A549 (cell line): ENCODE data around the gene ELFN1. TPM values are rescaled to one million over a fixed set of nuclear protein-coding genes. Genes with fewer than 3 reads are reported as not detected.
A peak's percentile ranks its signal among the peaks of the same experiment; 100 is the strongest.

ENCODE experiments used
- ATAC-seq, 2 experiments: fragments of 200-7000 bp in 1 of 2; fragments of >200 bp in 1 of 2; cut with Nextera tagmentation in 1 of 2; cut with Tn5 transposase in 1 of 2; 3 replicates each; pipeline versions ENCODE4 v1.8.0 to v1.9.1; 2018 to 2020; ENCODE audit warnings: mild to moderate bottlenecking in 1 of 2, moderate library complexity in 1 of 2
- CTCF ChIA-PET: fragments of 300-600 bp; sonication (Branson Sonifier 250); formaldehyde crosslinking; extraction: SDS; loops from one replicate; lab custom pipeline; 2021; ENCODE audit warnings: antibody characterized with exemption, inconsistent platforms; lab: Yijun Ruan, JAX
- POLR2A ChIA-PET: fragments of 350-600 bp; formaldehyde crosslinking; extraction: SDS; loops from one replicate; lab custom pipeline; 2021; ENCODE audit warnings: antibody characterized with exemption, inconsistent platforms; lab: Yijun Ruan, JAX
- DNase-seq, 2 experiments: peaks; one replicate each; pipeline versions ENCODE4 v3.0.0 to v3.0.0-alpha.2; 2011 to 2016; ENCODE audit warnings: low read depth in 1 of 2, low spot score in 1 of 2
- FAIRE-seq: peaks from 2 replicates; lab custom pipeline; 2011; peaks lifted over from hg19 to GRCh38; lab: Jason Lieb, UNC
- H3K27ac ChIP-seq, 2 experiments: fragments of >200 bp; sonication (Bioruptor Twin); formaldehyde crosslinking; 3 replicates each; pipeline ENCODE4 v1.5.1; 2016 to 2017
- H3K4me1 ChIP-seq: fragments of >200 bp; sonication (Bioruptor Twin); formaldehyde crosslinking; 3 replicates; pipeline ENCODE4 v1.6.1; 2016
- H3K4me2 ChIP-seq: fragments of >200 bp; sonication (Bioruptor Twin); formaldehyde crosslinking; 3 replicates; pipeline ENCODE4 v1.6.1; 2016
- H3K4me3 ChIP-seq: fragments of >200 bp; sonication (Bioruptor Twin); formaldehyde crosslinking; 3 replicates; pipeline ENCODE4 v1.5.1; 2016
- H3K9me3 ChIP-seq: fragments of >200 bp; sonication (Bioruptor Twin); formaldehyde crosslinking; 3 replicates; pipeline ENCODE4 v1.6.1; 2016
- ATOH8 ChIP-seq: fragments of 250-450 bp; sonication (Bioruptor Pico); IDR thresholded peaks from 2 replicates; pipeline ENCODE4 v1.5.0; 2020; ENCODE audit warnings: low read depth, mild to moderate bottlenecking, moderate library complexity
- CBX2 ChIP-seq: fragments of 200-600 bp; sonication (generic); IDR thresholded peaks from 2 replicates; pipeline ENCODE4 v1.6.1; 2016; ENCODE audit warnings: low read depth, mild to moderate bottlenecking, borderline replicate concordance
- EHMT2 ChIP-seq: fragments of 200-600 bp; sonication (generic); IDR thresholded peaks from 2 replicates; pipeline ENCODE4 v1.6.1; 2016; ENCODE audit warnings: antibody characterized with exemption, low read depth, mild to moderate bottlenecking, moderate library complexity
- EP300 ChIP-seq, 2 experiments: fragments of >200 bp; sonication (Bioruptor Twin); formaldehyde crosslinking; IDR thresholded peaks; 2 replicates in 1 of 2; 3 replicates in 1 of 2; pipeline ENCODE4 v1.6.1; 2016 to 2017
- FOSB ChIP-seq: fragments of 250-450 bp; sonication (Bioruptor Pico); IDR thresholded peaks from 2 replicates; pipeline ENCODE4 v1.5.0; 2020; ENCODE audit warnings: mild to moderate bottlenecking, moderate library complexity
- HES2 ChIP-seq: fragments of >200 bp; sonication (Bioruptor Twin); formaldehyde crosslinking; IDR thresholded peaks from 2 replicates; pipeline ENCODE4 v1.6.1; 2016
- HOXB13 ChIP-seq: fragments of 250-450 bp; sonication (Bioruptor Pico); IDR thresholded peaks from 2 replicates; pipeline ENCODE4 v1.5.0; 2020; ENCODE audit warnings: low read depth, mild to moderate bottlenecking, moderate library complexity
- HOXB5 ChIP-seq: fragments of 250-450 bp; sonication (Bioruptor Pico); IDR thresholded peaks from 2 replicates; pipeline ENCODE4 v1.5.0; 2020; ENCODE audit warnings: mild to moderate bottlenecking, moderate library complexity
- JUNB ChIP-seq: fragments of >200 bp; sonication (Bioruptor Twin); formaldehyde crosslinking; IDR thresholded peaks from 2 replicates; pipeline ENCODE4 v1.6.1; 2016
- MAZ ChIP-seq: fragments of 150-350 bp; IDR thresholded peaks from 2 replicates; pipeline ENCODE4 v1.6.1; 2014; ENCODE audit warnings: antibody characterized with exemption, low read depth, low read length, borderline replicate concordance
- NFE2L2 ChIP-seq: fragments of 150-350 bp; conservative IDR thresholded peaks from 2 replicates; pipeline ENCODE4 v1.6.1; 2014; ENCODE audit warnings: low read length
- POLR2AphosphoS2 ChIP-seq: conservative IDR thresholded peaks from 2 replicates; pipeline ENCODE4 v1.6.1; 2012; ENCODE audit warnings: low read length, improper control_type of control experiment, inconsistent platforms
- REST ChIP-seq: fragments of 200-600 bp; sonication (generic); IDR thresholded peaks from 2 replicates; pipeline ENCODE4 v1.6.1; 2016; ENCODE audit warnings: antibody characterized with exemption, mild to moderate bottlenecking, moderate library complexity
- RFX5 ChIP-seq: fragments of 450-650 bp; IDR thresholded peaks from 2 replicates; pipeline ENCODE4 v1.7.1; 2014; ENCODE audit warnings: antibody characterized with exemption, mild to moderate bottlenecking, moderate library complexity
- RNF2 ChIP-seq: fragments of 200-600 bp; sonication (generic); IDR thresholded peaks from 2 replicates; pipeline ENCODE4 v1.6.1; 2016; ENCODE audit warnings: low read depth, mild to moderate bottlenecking, antibody characterized with exemption, moderate library complexity, borderline replicate concordance
- SMC3 ChIP-seq: fragments of >200 bp; sonication (Bioruptor Twin); formaldehyde crosslinking; IDR thresholded peaks from 3 replicates; pipeline ENCODE4 v1.6.1; 2018; ENCODE audit warnings: inconsistent platforms
- TFCP2L1 ChIP-seq: fragments of 250-450 bp; sonication (Bioruptor Pico); IDR thresholded peaks from 2 replicates; pipeline ENCODE4 v1.5.0; 2021; ENCODE audit warnings: mild to moderate bottlenecking
- WGBS: methylation state at CpG from one replicate; pipeline ENCODE4 v1.1.6; 2017; ENCODE audit errors: missing lambda C conversion rate; 5-methylcytosine and 5-hydroxymethylcytosine counted together
- polyA plus RNA-seq, 4 experiments: library from polyadenylated mRNA; depleted of rRNA in 3 of 4; stranded (reverse); fragments of >200 nt; fragmentation: RNase III in 1 of 4; extraction: RNeasy Plus Mini Kit Qiagen cat#74134 plus additional on column Dnase treatment in 1 of 4; gene quantifications; 2 replicates in 3 of 4; 3 replicates in 1 of 4; pipeline ENCODE4 v1.2.3, GENCODE V29; 2011 to 2017

Gene ELFN1
- polyA plus RNA-seq, 2 of the 4 experiments (the other 2 are of a cell fraction) = 0.08 to 0.10 TPM

- 63% methylated on average over 6 of the region's 6 CpGs for WGBS
- POLR2A ChIA-PET = no interaction called here
- DNase-seq (no peak), FAIRE-seq (no peak), ATAC-seq (no peak)
- Histone ChIP-seq H3K9me3 (peaks cover 16% of the 10 kb centered on the region), H3K4me2 (no peak overlapping the region), H3K4me3 (no peak overlapping the region), H3K27ac (no peak overlapping the region), H3K4me1 (no peaks in the 10 kb centered on the region)
- TF ChIP-seq HES2 = no peak
- no peak for TF ChIP-seq RNF2
- no peak for TF ChIP-seq SMC3
- TF ChIP-seq MAZ = no peak
- CTCF ChIA-PET = interaction anchor here (0.6 to 1.2 kb wide), 2 partner anchors 9 to 260 kb away, joined by 3 to 5 read pairs; no protein-coding TSS in a partner anchor
These were observed 40.9 kb downstream of the ELFN1 start for GRCh38 chr7:1710936-1711335.

- H3K4me2 ChIP-seq = no peak overlapping the region
- ChIA-PET CTCF (interaction anchor here (1.5 kb wide), 1 partner anchor 24 kb away, joined by 3 read pairs; no protein-coding TSS in a partner anchor), POLR2A (no interaction called here)
- H3K9me3 ChIP-seq = peaks cover 16% of the 10 kb centered on the region
- 0 out of 3 replicates have a peak, but pooled peaks cover 6% of the 10 kb centered on the region for H3K4me1 ChIP-seq
- no peak overlapping the region for H3K27ac ChIP-seq
- no peak for TF ChIP-seq JUNB
- TF ChIP-seq TFCP2L1 (CRISPR knock-in tag) = no peak
- no peak for TF ChIP-seq NFE2L2
- TF ChIP-seq CBX2 = no peak
- no peak for TF ChIP-seq ATOH8 (CRISPR knock-in tag)
- TF ChIP-seq HOXB5 (CRISPR knock-in tag) = no peak
- TF ChIP-seq FOSB (CRISPR knock-in tag) = no peak
- TF ChIP-seq EP300 (IDR thresholded peaks at IDR 0.05) = no peak
- DNase-seq = no peak
- ATAC-seq = no peak
- WGBS = 71% methylated on average over 17 of the region's 18 CpGs
- no peak overlapping the region for H3K4me3 ChIP-seq
- FAIRE-seq = no peak
These were observed 42.9 kb downstream of the ELFN1 start for GRCh38 chr7:1712907-1713501.

- TF ChIP-seq HOXB13 = no peak
- TF ChIP-seq EHMT2 = no peak
- TF ChIP-seq REST = peak; percentile 54; the same call in 1 of the 2 replicates
- TF ChIP-seq POLR2AphosphoS2 = no peak
- no peak for TF ChIP-seq RFX5
- H3K4me1 ChIP-seq = 0 out of 3 replicates have a peak, but pooled peaks cover 6% of the 10 kb centered on the region
- DNase-seq (no peak), ATAC-seq (no peak), FAIRE-seq (no peak)
- H3K27ac ChIP-seq = no peak overlapping the region
- peaks cover 16% of the 10 kb centered on the region for H3K9me3 ChIP-seq
- POLR2A ChIA-PET = no interaction called here
- no peak overlapping the region for H3K4me2 ChIP-seq
- no peak overlapping the region for H3K4me3 ChIP-seq
- CTCF ChIA-PET = interaction anchor here (1.5 kb wide), 1 partner anchor 23 kb away, joined by 3 read pairs; no protein-coding TSS in a partner anchor
- 58% methylated on average over 23 of the region's 33 CpGs for WGBS
These were observed 43.7 kb downstream of the ELFN1 start for GRCh38 chr7:1713502-1714484.
